ENCODE measurements around the gene SHC1.
"Not testable (repeated sequence)": the region's sequence is repeated elsewhere in the genome, so short reads cannot be mapped to it uniquely, and the experiment has no call there.

The SHC1 gene

DNA sequence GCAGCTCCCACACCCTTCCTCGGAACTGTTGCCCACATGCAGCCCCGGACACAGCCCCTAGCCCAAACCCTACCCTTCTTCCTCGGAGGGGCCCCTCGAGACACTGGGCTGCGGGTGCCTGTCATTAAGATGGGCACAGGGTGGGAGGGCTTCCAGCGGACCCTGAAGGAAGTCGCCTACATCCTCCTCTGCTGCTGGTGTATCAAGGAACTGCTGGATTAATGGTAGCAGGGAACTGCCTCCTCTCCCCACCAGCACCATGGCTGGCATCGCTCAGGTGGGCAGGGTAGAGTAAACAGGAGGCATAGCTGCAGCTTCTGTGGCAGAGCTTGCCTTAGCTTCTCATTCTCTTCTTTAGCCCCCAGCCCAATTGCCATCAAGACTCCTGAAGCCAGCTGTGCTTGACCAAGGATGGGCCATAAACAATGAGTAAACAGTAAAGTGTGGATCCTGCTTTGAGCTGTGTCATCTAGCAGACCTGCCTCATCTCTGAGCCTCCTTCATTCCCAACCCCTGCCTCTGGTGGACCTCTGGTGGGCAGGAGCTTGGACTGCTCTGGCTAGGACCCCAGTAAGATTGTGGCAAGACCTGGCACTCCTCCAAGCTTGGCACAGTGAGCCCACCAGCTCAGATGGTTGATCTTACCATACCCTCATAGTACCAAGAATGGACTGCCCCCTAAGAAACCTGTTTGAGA lies 23.2 kb upstream of the SHC1 start, which contains the start of gene LENEP:
TSS of gene LENEP (plus strand) at position 15 of the 697 bp plus-strand sequence. CDS start at position 37, 22 bp downstream.
- no peak for DNase-seq

GRCh38 chr1:154992721-154993571 lies 22.4 kb upstream of the SHC1 start:
- DNase-seq, result peak; percentile 7

- no peak for DNase-seq
Observed at GRCh38 chr1:154990276-154990675, 19.7 kb upstream of the SHC1 start.

DNA sequence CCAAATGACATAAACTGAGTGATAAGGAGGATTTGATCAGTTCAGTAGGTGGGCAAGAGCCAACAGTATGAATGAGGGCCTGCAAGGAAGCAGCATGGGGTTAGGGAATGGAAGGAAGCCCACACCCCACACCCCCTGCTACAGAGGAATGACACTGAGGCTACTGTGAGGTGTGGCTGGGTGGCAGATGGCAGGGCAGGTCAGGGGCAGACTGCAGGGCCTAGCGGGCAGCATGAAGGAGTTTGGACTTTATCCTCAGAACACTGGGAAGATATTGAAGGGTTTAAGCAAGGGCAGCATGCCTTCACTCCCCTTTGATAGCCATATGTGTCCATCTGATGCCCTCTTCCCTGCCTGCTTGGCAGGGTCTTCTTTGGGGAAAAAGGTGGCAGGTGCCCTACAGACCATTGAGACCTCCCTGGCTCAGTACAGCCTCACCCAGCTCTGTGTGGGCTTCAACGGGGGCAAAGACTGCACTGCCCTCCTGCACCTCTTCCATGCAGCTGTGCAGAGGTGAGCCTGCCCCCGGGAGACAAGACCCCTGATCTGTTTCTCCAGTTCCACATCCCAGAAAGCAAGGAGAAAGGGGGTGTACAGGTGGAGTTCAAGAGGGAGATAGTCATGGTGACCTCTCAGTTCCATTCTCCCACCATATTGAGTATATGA lies 18.8 kb upstream of the SHC1 start:
- DNase-seq, result no peak

DNA sequence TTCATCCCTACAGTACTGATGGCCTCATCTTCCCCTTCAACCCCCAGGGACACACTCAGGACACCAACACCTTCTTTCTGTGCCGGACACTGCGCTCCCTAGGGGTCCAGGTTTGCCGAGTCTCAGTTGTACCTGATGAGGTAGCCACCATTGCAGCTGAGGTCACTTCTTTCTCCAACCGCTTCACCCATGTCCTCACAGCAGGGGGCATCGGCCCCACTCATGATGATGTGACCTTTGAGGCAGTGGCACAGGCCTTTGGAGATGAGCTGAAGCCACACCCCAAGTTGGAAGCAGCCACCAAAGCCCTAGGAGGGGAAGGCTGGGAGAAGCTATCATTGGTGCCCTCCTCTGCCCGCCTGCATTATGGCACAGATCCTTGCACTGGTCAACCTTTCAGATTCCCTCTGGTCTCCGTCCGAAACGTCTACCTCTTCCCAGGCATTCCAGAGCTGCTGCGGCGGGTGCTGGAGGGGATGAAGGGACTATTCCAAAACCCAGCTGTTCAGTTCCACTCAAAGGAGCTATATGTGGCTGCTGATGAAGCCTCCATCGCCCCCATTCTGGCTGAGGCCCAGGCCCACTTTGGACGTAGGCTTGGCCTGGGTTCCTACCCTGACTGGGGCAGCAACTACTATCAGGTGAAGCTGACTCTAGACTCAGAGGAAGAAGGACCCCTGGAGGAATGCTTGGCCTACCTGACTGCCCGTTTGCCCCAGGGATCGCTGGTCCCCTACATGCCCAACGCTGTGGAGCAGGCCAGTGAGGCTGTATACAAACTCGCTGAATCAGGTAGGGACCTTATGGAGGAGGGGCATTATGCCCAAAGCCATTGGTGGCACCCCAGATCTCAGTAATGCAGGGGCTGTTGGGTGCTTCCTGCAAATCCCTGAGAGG lies 17.8 kb upstream of the SHC1 start:
- no peak for DNase-seq

GRCh38 chr1:154987326-154987725 lies 16.8 kb upstream of the SHC1 start:
- no peak for DNase-seq

- not testable (repeated sequence) for DNase-seq
Observed at GRCh38 chr1:154986736-154987135, 16.2 kb upstream of the SHC1 start.

DNA sequence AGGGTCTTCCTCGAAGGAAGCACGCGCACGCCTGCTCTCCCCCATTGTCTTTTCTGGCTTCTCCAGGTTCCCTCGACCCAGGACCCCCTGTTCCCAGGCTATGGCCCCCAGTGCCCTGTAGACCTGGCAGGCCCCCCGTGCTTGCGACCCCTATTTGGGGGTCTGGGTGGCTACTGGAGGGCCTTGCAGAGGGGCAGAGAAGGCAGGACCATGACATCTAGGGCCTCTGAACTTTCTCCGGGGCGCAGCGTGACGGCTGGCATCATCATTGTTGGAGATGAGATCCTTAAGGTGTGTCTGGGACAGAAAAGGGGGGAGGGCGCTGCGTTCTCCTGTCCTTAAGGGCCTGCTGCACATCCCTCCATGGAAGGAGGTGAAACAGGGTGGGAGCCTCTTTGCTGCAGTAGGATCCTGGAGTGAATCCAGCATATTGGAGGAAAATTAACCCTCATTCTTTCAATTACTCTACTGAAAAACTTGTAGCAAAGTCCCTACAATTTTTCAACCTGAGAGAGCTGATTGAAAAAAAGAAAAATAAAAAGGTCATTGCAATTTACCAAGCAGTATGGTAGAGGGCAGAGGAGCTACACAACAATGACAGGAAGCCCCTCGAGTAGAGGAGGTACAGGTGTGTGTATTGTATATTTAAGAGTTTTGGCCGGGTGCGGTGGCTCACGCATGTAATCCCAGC lies 13.4 kb upstream of the SHC1 start:
- no peak for DNase-seq

GRCh38 chr1:154982897-154983648 lies 12.5 kb upstream of the SHC1 start, which contains the start of gene FLAD1:
Gene FLAD1, plus strand, starts transcription at chr1:154983344. Its CDS starts 351 bp downstream, at chr1:154983695.
- peak; percentile 100 for DNase-seq

DNA sequence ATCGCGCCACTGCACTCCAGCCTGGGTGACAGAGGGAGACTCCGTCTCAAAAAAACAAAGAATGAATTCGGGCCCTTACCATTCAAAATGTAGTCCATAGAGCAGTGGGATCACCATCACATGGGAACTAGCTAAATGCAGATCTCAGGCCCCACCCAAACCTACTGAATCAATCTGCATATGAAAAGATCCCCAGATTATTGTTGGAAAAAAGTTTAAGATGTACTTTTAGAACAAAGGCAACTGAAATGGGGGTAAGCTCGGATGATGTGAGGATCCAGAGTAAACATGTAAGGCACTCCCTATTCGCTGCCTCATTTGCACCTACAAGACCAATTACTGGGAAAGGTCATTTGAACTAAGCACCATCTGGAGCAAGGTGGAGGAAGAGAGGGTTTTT lies 11.8 kb upstream of the SHC1 start:
- no peak for DNase-seq

GRCh38 chr1:154978360-154978759 lies 7.8 kb upstream of the SHC1 start:
- no peak for DNase-seq

GRCh38 chr1:154977762-154978161 lies 7.2 kb upstream of the SHC1 start:
- DNase-seq, result not testable (repeated sequence)

DNA sequence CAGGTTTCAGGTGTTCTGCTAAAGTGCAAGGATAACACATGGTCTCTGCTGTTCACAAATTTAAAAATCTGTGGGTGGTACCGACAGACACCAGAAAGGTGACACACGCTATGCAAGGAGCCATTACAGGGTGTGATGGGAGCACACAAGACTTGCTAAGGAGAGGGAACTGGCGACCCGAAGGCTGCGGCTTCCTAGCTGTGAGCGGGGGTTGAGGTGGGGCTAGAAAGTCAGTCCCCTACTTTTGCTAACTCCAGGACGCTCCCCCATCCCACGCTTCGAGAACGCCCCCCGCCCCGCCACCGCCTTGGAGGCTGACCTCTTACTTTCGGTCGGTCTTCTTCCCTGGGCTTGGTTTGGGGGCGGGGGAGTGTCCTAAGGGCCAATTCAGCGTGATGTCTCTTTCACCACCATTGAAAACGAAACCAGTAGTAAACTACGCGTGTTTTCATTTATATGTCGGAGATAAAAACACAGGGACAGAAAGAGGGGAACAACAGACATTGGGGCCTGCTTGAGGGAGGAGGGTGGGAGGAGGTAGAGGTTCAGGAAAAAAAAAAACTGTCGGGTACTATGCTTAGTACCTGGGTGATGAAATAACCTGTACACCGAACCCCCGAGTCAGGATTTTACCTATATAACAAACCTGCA lies 5.0 kb upstream of the SHC1 start:
- peak; percentile 21 for DNase-seq

GRCh38 chr1:154974808-154975408 lies 4.4 kb upstream of the SHC1 start:
- DNase-seq, result peak; percentile 97

GRCh38 chr1:154974102-154974807 lies 3.7 kb upstream of the SHC1 start, which contains the start of gene CKS1B:
Gene CKS1B, plus strand, starts transcription at chr1:154974681. Its CDS starts 65 bp downstream, at chr1:154974746.
- DNase-seq, result peak; percentile 100

- DNase-seq, result peak; percentile 91
Observed at GRCh38 chr1:154973344-154974101, 3.0 kb upstream of the SHC1 start.

- no peak for DNase-seq
Observed at GRCh38 chr1:154972517-154973343, 2.2 kb upstream of the SHC1 start.

DNA sequence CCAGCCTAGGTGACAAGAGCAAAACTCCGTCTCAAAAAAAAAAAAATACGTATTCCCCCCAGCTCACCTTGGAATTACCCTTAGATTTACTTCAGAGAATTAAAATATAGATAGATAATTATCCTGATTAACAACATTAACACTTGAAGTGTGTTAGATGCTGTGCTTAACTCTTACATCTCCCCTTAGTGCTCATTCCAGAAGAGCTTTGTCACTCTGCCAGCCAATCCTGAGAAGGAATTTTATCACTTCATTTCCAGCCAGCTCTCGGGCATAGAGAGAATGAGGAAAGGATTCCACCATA lies 1.6 kb upstream of the SHC1 start:
- no peak for DNase-seq

All from NCI-H1105 treated with DMSO at 0.1 percent for 48 hours (cell line).